K562 (cell line): ENCODE results near the gene OOSP3. TPM values are rescaled to one million over a fixed set of nuclear protein-coding genes. Genes with fewer than 3 reads are reported as not detected.

ENCODE experiments used
- CBFB ChIP-seq: sonication (generic); formaldehyde crosslinking; IDR thresholded peaks from 2 replicates; pipeline ENCODE4 v1.4.0; 2020; ENCODE audit warnings: mild to moderate bottlenecking, missing genetic modification reagents
- CTBP1 ChIP-seq: fragments of 450-650 bp; IDR thresholded peaks from 2 replicates; pipeline ENCODE4 v1.6.1; 2016; ENCODE audit warnings: borderline replicate concordance
- DMBX1 ChIP-seq: fragments of 250-450 bp; sonication (Bioruptor Pico); IDR thresholded peaks from 2 replicates; pipeline ENCODE4 v1.8.0; 2022; ENCODE audit warnings: inconsistent platforms, mild to moderate bottlenecking, moderate library complexity, borderline replicate concordance
- ETV1 ChIP-seq: fragments of 450-650 bp; conservative IDR thresholded peaks from 2 replicates; pipeline ENCODE4 v1.6.1; 2016; ENCODE audit warnings: missing genetic modification characterization, control low read depth, low read depth, missing compliant biosample characterization
- FOXK1 ChIP-seq: sonication (generic); formaldehyde crosslinking; IDR thresholded peaks from 2 replicates; pipeline ENCODE4 v1.8.0; 2022; ENCODE audit warnings: missing genetic modification reagents, mild to moderate bottlenecking, borderline replicate concordance
- HNRNPK ChIP-seq: fragments of 200-400 bp; formaldehyde crosslinking; IDR thresholded peaks from one replicate; pipeline ENCODE4 v1.6.1; 2018; ENCODE audit warnings: mild to moderate bottlenecking, low read depth, low read length; ENCODE audit not compliant: poor library complexity, severe bottlenecking
- LARP7 ChIP-seq: fragments of 450-650 bp; IDR thresholded peaks from 2 replicates; pipeline ENCODE4 v1.6.1; 2016
- MCM2 ChIP-seq: fragments of 450-650 bp; IDR thresholded peaks from 2 replicates; pipeline ENCODE4 v1.6.1; 2017; ENCODE audit warnings: low read depth, mild to moderate bottlenecking
- MEIS2 ChIP-seq: fragments of 450-650 bp; IDR thresholded peaks from 2 replicates; pipeline ENCODE4 v1.6.1; 2014; ENCODE audit warnings: mild to moderate bottlenecking; ENCODE audit not compliant: partially characterized antibody
- NEUROD1 ChIP-seq: fragments of 150-350 bp; IDR thresholded peaks from 2 replicates; pipeline ENCODE4 v1.6.1; 2014; ENCODE audit warnings: borderline replicate concordance, low read length, low read depth; ENCODE audit not compliant: partially characterized antibody
- NFATC3 ChIP-seq: fragments of 450-650 bp; IDR thresholded peaks from 2 replicates; pipeline ENCODE4 v1.6.1; 2017; ENCODE audit warnings: mild to moderate bottlenecking
- NFIC ChIP-seq: fragments of 450-650 bp; IDR thresholded peaks from 2 replicates; pipeline ENCODE4 v1.6.1; 2017; ENCODE audit warnings: mild to moderate bottlenecking, inconsistent platforms
- PHB ChIP-seq: fragments of 250-450 bp; sonication (Bioruptor Pico); IDR thresholded peaks from 2 replicates; pipeline ENCODE4 v1.5.0; 2021
- POLR2AphosphoS2 ChIP-seq: IDR thresholded peaks from 2 replicates; pipeline ENCODE4 v1.6.1; 2012; ENCODE audit warnings: low read length, improper control_type of control experiment
- POLR2H ChIP-seq: IDR thresholded peaks from 2 replicates; pipeline ENCODE4 v1.6.1; 2016; ENCODE audit warnings: missing genetic modification characterization, low read depth, mild to moderate bottlenecking, control low read depth, missing compliant biosample characterization, moderate library complexity
- POLR3G ChIP-seq: IDR thresholded peaks from 2 replicates; pipeline ENCODE4 v1.6.1; 2011; ENCODE audit not compliant: insufficient read length, insufficient replicate concordance; ENCODE audit errors: extremely low read depth
- SAFB ChIP-seq: fragments of 200-400 bp; formaldehyde crosslinking; IDR thresholded peaks from 2 replicates; pipeline ENCODE4 v1.6.1; 2017; ENCODE audit warnings: low read depth, low read length, borderline replicate concordance
- SMARCE1 ChIP-seq: fragments of 450-650 bp; IDR thresholded peaks from 2 replicates; pipeline ENCODE4 v1.7.1; 2016; ENCODE audit warnings: mild to moderate bottlenecking
- SPI1 ChIP-seq: IDR thresholded peaks from 2 replicates; pipeline ENCODE4 v1.6.1; 2011; ENCODE audit warnings: low read depth, low read length, control low read depth, borderline replicate concordance
- TRIM28 ChIP-seq: fragments of 450-650 bp; IDR thresholded peaks from 2 replicates; pipeline ENCODE4 v1.6.1; 2017
- ZC3H11A ChIP-seq: IDR thresholded peaks from 2 replicates; pipeline ENCODE4 v1.6.1; 2012; ENCODE audit warnings: low read depth, low read length, improper control_type of control experiment
- ZC3H4 ChIP-seq: sonication (generic); formaldehyde crosslinking; IDR thresholded peaks from 2 replicates; pipeline ENCODE4 v1.9.0; 2021; ENCODE audit warnings: missing genetic modification reagents, borderline replicate concordance
- ZNF316 ChIP-seq: fragments of 450-650 bp; IDR thresholded peaks from 2 replicates; pipeline ENCODE4 v1.6.1; 2016
- ZNF324 ChIP-seq: fragments of 250-450 bp; sonication (Bioruptor Pico); IDR thresholded peaks from 2 replicates; pipeline ENCODE4 v1.4.0; 2020; ENCODE audit warnings: mild to moderate bottlenecking
- polyA plus RNA-seq, 8 experiments: library from polyadenylated mRNA; depleted of rRNA in 4 of 8; stranded (reverse) in 5 of 8; unstranded in 3 of 8; fragments of >200 nt; fragmentation: Nextera tagmentation in 2 of 8; fragmentation: Illumina TruSeq in 1 of 8; extraction: Ambion mirVana in 2 of 8; extraction: Trizol in 1 of 8; gene quantifications; 2 replicates each; pipeline versions ENCODE4 v1.2.1 to v1.2.3, GENCODE V29; 2011 to 2014; ENCODE audit warnings: inconsistent platforms in 1 of 8, missing spikeins in 1 of 8
- total RNA-seq, 7 experiments: library from RNA; depleted of rRNA in 6 of 7; stranded (reverse); fragments of >200 nt in 6 of 7; fragmentation: Illumina TruSeq in 2 of 7; extraction: Trizol in 2 of 7; gene quantifications; 2 replicates each; pipeline versions ENCODE4 v1.2.1 to v1.2.3, GENCODE V29; 2011 to 2021; ENCODE audit warnings: low replicate concordance in 1 of 7
- TF ChIP-seq, protein P1 (sequence below): fragments of 150-350 bp; conservative IDR thresholded peaks from 2 replicates; pipeline ENCODE4 v1.6.1; 2014; ENCODE audit warnings: low read length
- TF ChIP-seq, protein P2 (sequence below): fragments of 250-450 bp; sonication (Bioruptor Pico); IDR thresholded peaks from 2 replicates; pipeline ENCODE4 v1.6.1; 2021; ENCODE audit warnings: mild to moderate bottlenecking
- TF ChIP-seq, protein P3 (sequence below): fragments of 450-650 bp; IDR thresholded peaks from one replicate; pipeline ENCODE4 v1.6.1; 2018; ENCODE audit warnings: mild to moderate bottlenecking, moderate library complexity; ENCODE audit not compliant: partially characterized antibody

The OOSP3 gene
- total and polyA plus RNA-seq, 9 of the 15 experiments (the other 6 are each of a cell fraction or from before 2014, with no cell fraction given), result 0.09 to 0.32 (median 0.15) TPM; not detected in 6

DNA sequence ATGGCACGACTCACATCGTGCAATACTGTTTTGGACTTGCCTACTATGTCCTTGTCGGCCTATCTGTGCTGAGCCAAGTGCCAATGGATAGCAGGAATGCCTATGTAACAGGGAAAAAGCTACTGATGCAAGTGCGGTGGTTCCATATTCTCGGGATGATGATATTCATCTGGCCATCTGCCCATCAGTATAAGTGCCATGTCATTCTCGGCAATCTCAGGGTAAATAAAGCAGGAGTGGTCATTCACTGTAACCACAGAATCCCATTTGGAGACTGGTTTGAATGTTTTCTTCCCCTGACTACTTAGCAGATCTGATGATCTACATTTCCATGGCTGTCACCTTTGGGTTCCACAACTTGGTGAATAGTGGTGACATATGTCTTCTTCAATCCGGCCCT is 20.1 kb downstream of the OOSP3 start (continued):
- TF ChIP-seq CBFB (no peak), MCM2 (no peak), ETV1 (tag) (no peak), NEUROD1 (no peak), PHB (no peak), MEIS2 (no peak), TRIM28 (no peak), FOXK1 (CRISPR knock-in tag) (no peak), ZC3H11A (no peak), POLR2AphosphoS2 (no peak), POLR2H (no peak), POLR3G (no peak), HNRNPK (no peak), CTBP1 (no peak), ZNF316 (peak; percentile 64), SPI1 (no peak), NFIC (peak; percentile 88), ZNF324 (CRISPR knock-in tag) (no peak), LARP7 (no peak), ZC3H4 (CRISPR knock-in tag) (no peak), SAFB (no peak), DMBX1 (CRISPR knock-in tag) (no peak), NFATC3 (no peak), SMARCE1 (peak; percentile 41; the same call in 1 of the 2 replicates)
- TF ChIP-seq, protein P1, sequence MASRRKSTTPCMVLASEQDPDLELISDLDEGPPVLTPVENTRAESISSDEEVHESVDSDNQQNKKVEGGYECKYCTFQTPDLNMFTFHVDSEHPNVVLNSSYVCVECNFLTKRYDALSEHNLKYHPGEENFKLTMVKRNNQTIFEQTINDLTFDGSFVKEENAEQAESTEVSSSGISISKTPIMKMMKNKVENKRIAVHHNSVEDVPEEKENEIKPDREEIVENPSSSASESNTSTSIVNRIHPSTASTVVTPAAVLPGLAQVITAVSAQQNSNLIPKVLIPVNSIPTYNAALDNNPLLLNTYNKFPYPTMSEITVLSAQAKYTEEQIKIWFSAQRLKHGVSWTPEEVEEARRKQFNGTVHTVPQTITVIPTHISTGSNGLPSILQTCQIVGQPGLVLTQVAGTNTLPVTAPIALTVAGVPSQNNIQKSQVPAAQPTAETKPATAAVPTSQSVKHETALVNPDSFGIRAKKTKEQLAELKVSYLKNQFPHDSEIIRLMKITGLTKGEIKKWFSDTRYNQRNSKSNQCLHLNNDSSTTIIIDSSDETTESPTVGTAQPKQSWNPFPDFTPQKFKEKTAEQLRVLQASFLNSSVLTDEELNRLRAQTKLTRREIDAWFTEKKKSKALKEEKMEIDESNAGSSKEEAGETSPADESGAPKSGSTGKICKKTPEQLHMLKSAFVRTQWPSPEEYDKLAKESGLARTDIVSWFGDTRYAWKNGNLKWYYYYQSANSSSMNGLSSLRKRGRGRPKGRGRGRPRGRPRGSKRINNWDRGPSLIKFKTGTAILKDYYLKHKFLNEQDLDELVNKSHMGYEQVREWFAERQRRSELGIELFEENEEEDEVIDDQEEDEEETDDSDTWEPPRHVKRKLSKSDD, result no peak
- TF ChIP-seq, protein P2, sequence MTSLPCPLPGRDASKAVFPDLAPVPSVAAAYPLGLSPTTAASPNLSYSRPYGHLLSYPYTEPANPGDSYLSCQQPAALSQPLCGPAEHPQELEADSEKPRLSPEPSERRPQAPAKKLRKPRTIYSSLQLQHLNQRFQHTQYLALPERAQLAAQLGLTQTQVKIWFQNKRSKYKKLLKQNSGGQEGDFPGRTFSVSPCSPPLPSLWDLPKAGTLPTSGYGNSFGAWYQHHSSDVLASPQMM (CRISPR knock-in tag), result no peak
- TF ChIP-seq, protein P3, sequence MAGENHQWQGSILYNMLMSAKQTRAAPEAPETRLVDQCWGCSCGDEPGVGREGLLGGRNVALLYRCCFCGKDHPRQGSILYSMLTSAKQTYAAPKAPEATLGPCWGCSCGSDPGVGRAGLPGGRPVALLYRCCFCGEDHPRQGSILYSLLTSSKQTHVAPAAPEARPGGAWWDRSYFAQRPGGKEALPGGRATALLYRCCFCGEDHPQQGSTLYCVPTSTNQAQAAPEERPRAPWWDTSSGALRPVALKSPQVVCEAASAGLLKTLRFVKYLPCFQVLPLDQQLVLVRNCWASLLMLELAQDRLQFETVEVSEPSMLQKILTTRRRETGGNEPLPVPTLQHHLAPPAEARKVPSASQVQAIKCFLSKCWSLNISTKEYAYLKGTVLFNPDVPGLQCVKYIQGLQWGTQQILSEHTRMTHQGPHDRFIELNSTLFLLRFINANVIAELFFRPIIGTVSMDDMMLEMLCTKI, result no peak
